ENCODE data around the gene CUL2. TPM values are rescaled to one million over a fixed set of nuclear protein-coding genes. Genes with fewer than 3 reads are reported as not detected.

The CUL2 gene
- total and polyA plus RNA-seq, 3 donors from 2014 or later = 37.6 to 47.0 (median 43.8) TPM

- Histone ChIP-seq H3K27me3 (no peaks in the 10 kb centered on the region), H3K4me3 (no peak overlapping the region), H3K4me1 (no peaks in the 10 kb centered on the region), H3K27ac (no peak overlapping the region), H3K9me3 (no peaks in the 10 kb centered on the region), H3K36me3 (ENCODE audit: low read depth, missing control alignments) (no peaks in the 10 kb centered on the region)
- TF ChIP-seq POLR2A (IDR thresholded peaks at IDR 0.05) = no peak
- TF ChIP-seq CTCF (IDR thresholded peaks at IDR 0.05) = no peak
- intact Hi-C loops (cut with DNase I; ENCODE audit: low total_unique reads) = no loop called here
- no peak for DNase-seq
Measured at GRCh38 chr10:35059481-35059880, 30.7 kb downstream of the CUL2 start.

GRCh38 chr10:35058686-35059085 lies 31.5 kb downstream of the CUL2 start:
- Histone ChIP-seq H3K36me3 (ENCODE audit: low read depth, missing control alignments) (no peaks in the 10 kb centered on the region), H3K27ac (no peak overlapping the region), H3K4me3 (no peak overlapping the region), H3K9me3 (no peaks in the 10 kb centered on the region), H3K4me1 (no peaks in the 10 kb centered on the region), H3K27me3 (no peaks in the 10 kb centered on the region)
- TF ChIP-seq CTCF (IDR thresholded peaks at IDR 0.05) = no peak
- TF ChIP-seq POLR2A (IDR thresholded peaks at IDR 0.05) = no peak
- 86 to 100% methylated on average over 1 of the region's 1 CpG for WGBS, 2 donors
- DNase-seq = no peak
- intact Hi-C loops (cut with DNase I; ENCODE audit: low total_unique reads) = no loop called here

GRCh38 chr10:35058134-35058533 lies 32.0 kb downstream of the CUL2 start:
- no peaks in the 10 kb centered on the region for H3K36me3 ChIP-seq (ENCODE audit: low read depth, missing control alignments)
- WGBS, 2 donors = 81 to 82% methylated on average over 6 of the region's 6 CpGs

GRCh38 chr10:35056686-35057085 lies 33.5 kb downstream of the CUL2 start:
- DNase-seq = no peak
- intact Hi-C loops (cut with DNase I; ENCODE audit: low total_unique reads) = no loop called here
- H3K36me3 ChIP-seq (ENCODE audit: low read depth, missing control alignments) = no peaks in the 10 kb centered on the region
- H3K4me3 ChIP-seq = no peak overlapping the region
- H3K4me1 ChIP-seq = no peaks in the 10 kb centered on the region
- no peak overlapping the region for H3K27ac ChIP-seq
- no peak for TF ChIP-seq CTCF (IDR thresholded peaks at IDR 0.05)
- TF ChIP-seq POLR2A (IDR thresholded peaks at IDR 0.05) = no peak
- no peaks in the 10 kb centered on the region for H3K27me3 ChIP-seq
- H3K9me3 ChIP-seq = no peaks in the 10 kb centered on the region
- WGBS, 2 donors = 86 to 94% methylated on average over 5 of the region's 5 CpGs

More at GRCh38 chr10:35058134-35058533, 32.0 kb downstream of the CUL2 start:
- DNase-seq = no peak
- no peaks in the 10 kb centered on the region for H3K9me3 ChIP-seq
- no peak overlapping the region for H3K27ac ChIP-seq
- intact Hi-C loops (cut with DNase I; ENCODE audit: low total_unique reads) = no loop called here
- H3K4me3 ChIP-seq = no peak overlapping the region
- no peak for TF ChIP-seq CTCF (IDR thresholded peaks at IDR 0.05)
- no peak for TF ChIP-seq POLR2A (IDR thresholded peaks at IDR 0.05)
- H3K27me3 ChIP-seq = no peaks in the 10 kb centered on the region
- no peaks in the 10 kb centered on the region for H3K4me1 ChIP-seq

GRCh38 chr10:35056133-35056532 lies 34.0 kb downstream of the CUL2 start:
- no peaks in the 10 kb centered on the region for H3K4me1 ChIP-seq
- H3K27ac ChIP-seq = no peak overlapping the region
- no peak for DNase-seq
- H3K9me3 ChIP-seq = no peaks in the 10 kb centered on the region
- TF ChIP-seq POLR2A (IDR thresholded peaks at IDR 0.05) (no peak), CTCF (IDR thresholded peaks at IDR 0.05) (no peak)
- intact Hi-C loops (cut with DNase I; ENCODE audit: low total_unique reads) = no loop called here
- H3K36me3 ChIP-seq (ENCODE audit: low read depth, missing control alignments) = no peaks in the 10 kb centered on the region
- 29 to 82% methylated on average over 1 of the region's 1 CpG for WGBS, 2 donors
- H3K4me3 ChIP-seq = no peak overlapping the region
- no peaks in the 10 kb centered on the region for H3K27me3 ChIP-seq
